Neutrophil (primary cell): ENCODE data around the gene CEP135.
"Not testable (repeated sequence)": the region's sequence is repeated elsewhere in the genome, so short reads cannot be mapped to it uniquely, and the experiment has no call there.

ENCODE experiments used
- H3K27ac ChIP-seq: fragments of 200-600 bp; sonication (generic); 2 replicates; pipeline ENCODE4 v1.5.1; 2016; ENCODE audit warnings: mild to moderate bottlenecking, moderate library complexity
- H3K27me3 ChIP-seq: fragments of 200-600 bp; sonication (generic); 2 replicates; pipeline ENCODE4 v1.6.0; 2016; ENCODE audit warnings: mild to moderate bottlenecking
- H3K36me3 ChIP-seq: fragments of 200-600 bp; sonication (generic); 2 replicates; pipeline ENCODE4 v1.5.1; 2017
- H3K4me1 ChIP-seq, 2 experiments: fragments of 200-600 bp in 1 of 2; sonication (generic) in 1 of 2; 1 replicate in 1 of 2; 2 replicates in 1 of 2; pipeline versions ENCODE4 v1.5.1 to v1.6.1; 2013 to 2016; ENCODE audit warnings: low read depth in 1 of 2, low read length in 1 of 2, mild to moderate bottlenecking in 1 of 2, moderate library complexity in 1 of 2; ENCODE audit not compliant: control insufficient read depth in 1 of 2, insufficient read depth in 1 of 2
- H3K4me3 ChIP-seq, 2 experiments: fragments of 200-600 bp in 1 of 2; sonication (generic) in 1 of 2; 1 replicate in 1 of 2; 2 replicates in 1 of 2; pipeline ENCODE4 v1.5.1; 2013 to 2016; ENCODE audit warnings: low read depth in 1 of 2, low read length in 1 of 2, mild to moderate bottlenecking in 1 of 2, moderate library complexity in 1 of 2
- H3K9me3 ChIP-seq: fragments of 200-600 bp; sonication (generic); 2 replicates; pipeline ENCODE4 v1.5.1; 2016
- TF ChIP-seq, protein P1 (sequence below): fragments of 200-600 bp; sonication (generic); IDR thresholded peaks from 2 replicates; pipeline ENCODE4 v1.5.1; 2016; ENCODE audit warnings: antibody characterized with exemption

CEP135 gene

DNA sequence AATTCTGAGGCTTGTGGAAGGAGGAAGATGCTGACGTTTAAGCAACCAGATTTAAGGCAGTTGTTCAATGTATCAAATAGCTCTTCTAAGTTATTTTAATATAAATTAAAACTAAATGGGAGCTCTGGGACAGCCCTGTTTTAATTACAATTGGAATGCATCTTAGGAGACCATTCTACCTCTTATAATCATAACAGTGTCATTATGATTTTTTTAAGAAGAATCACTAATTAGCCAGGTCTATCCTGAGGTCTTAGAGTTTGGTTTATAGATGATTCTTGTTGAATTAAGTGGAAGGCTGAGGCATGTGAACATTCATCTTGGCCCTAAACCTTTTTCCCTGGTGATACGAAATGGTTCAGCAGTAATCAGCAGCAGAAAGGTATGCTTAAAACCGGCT, 113.4 kb downstream of the CEP135 start:
- H3K4me1 ChIP-seq = no peaks in the 10 kb centered on the region
- TF ChIP-seq, protein P1, sequence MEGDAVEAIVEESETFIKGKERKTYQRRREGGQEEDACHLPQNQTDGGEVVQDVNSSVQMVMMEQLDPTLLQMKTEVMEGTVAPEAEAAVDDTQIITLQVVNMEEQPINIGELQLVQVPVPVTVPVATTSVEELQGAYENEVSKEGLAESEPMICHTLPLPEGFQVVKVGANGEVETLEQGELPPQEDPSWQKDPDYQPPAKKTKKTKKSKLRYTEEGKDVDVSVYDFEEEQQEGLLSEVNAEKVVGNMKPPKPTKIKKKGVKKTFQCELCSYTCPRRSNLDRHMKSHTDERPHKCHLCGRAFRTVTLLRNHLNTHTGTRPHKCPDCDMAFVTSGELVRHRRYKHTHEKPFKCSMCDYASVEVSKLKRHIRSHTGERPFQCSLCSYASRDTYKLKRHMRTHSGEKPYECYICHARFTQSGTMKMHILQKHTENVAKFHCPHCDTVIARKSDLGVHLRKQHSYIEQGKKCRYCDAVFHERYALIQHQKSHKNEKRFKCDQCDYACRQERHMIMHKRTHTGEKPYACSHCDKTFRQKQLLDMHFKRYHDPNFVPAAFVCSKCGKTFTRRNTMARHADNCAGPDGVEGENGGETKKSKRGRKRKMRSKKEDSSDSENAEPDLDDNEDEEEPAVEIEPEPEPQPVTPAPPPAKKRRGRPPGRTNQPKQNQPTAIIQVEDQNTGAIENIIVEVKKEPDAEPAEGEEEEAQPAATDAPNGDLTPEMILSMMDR = no peak
- no peak overlapping the region for H3K4me3 ChIP-seq
- H3K27me3 ChIP-seq = no peaks in the 10 kb centered on the region
- no peaks in the 10 kb centered on the region for H3K9me3 ChIP-seq
- no peaks in the 10 kb centered on the region for H3K36me3 ChIP-seq
- no peak overlapping the region for H3K27ac ChIP-seq

GRCh38 chr4:56062526-56063145, 113.9 kb downstream of the CEP135 start:
- TF ChIP-seq, protein P1 = no peak
- H3K36me3 ChIP-seq = no peaks in the 10 kb centered on the region
- H3K27ac ChIP-seq = no peak overlapping the region
- no peaks in the 10 kb centered on the region for H3K9me3 ChIP-seq
- no peak overlapping the region for H3K4me3 ChIP-seq
- no peaks in the 10 kb centered on the region for H3K4me1 ChIP-seq
- H3K27me3 ChIP-seq = no peaks in the 10 kb centered on the region

DNA sequence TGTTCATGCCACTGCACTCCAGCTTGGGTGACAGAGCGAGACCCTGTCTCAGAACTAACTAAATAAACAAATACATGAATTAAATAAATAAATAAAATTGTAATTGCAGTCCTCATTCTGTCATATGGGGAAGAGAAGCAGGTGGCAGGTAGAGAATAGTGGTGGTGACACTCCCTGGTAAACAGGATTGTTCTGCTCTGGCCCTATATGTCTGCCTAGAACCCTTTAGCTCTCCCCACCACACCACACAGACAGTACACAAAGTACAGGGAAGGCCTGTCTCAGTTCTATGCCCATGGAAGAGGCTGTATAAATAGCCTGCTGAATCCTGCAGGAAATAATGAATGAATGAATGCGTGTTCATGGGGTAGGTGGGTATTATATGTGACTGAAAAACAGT, 117.7 kb downstream of the CEP135 start:
- no peaks in the 10 kb centered on the region for H3K4me1 ChIP-seq
- H3K27me3 ChIP-seq = no peaks in the 10 kb centered on the region
- TF ChIP-seq, protein P1 = no peak
- H3K36me3 ChIP-seq = no peaks in the 10 kb centered on the region
- no peak overlapping the region for H3K27ac ChIP-seq
- H3K4me3 ChIP-seq = no peak overlapping the region
- H3K9me3 ChIP-seq = no peaks in the 10 kb centered on the region

GRCh38 chr4:56067826-56068225, 119.1 kb downstream of the CEP135 start:
- Histone ChIP-seq H3K9me3 (no peaks in the 10 kb centered on the region), H3K4me1 (no peaks in the 10 kb centered on the region), H3K27me3 (no peaks in the 10 kb centered on the region), H3K36me3 (no peaks in the 10 kb centered on the region), H3K27ac (no peak overlapping the region), H3K4me3 (no peak overlapping the region)
- TF ChIP-seq, protein P1 = no peak

GRCh38 chr4:56072730-56073129, 124.0 kb downstream of the CEP135 start:
- not testable (repeated sequence) for H3K4me1 ChIP-seq, H3K9me3 ChIP-seq, H3K36me3 ChIP-seq, H3K27ac ChIP-seq, H3K4me3 ChIP-seq, H3K27me3 ChIP-seq

DNA sequence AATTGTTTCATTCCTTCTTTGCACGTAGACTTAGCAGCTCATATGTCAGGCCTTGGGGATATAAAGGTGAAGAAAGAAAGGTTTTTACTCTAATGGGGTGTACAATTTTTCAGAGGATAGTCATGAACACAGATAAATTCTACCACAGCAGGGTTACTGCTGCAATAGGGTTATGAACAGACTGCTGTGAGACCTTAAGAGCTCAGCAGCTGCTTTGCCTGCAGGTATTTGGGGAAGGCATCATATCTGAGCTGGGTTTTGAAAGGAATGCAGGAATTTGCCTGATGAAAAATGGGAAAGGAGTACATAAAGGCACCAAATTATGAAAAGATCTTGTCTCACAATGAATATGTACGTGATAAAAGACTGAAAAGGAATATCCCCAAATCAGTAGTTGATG, 128.9 kb downstream of the CEP135 start:
- no peaks in the 10 kb centered on the region for H3K36me3 ChIP-seq
- TF ChIP-seq, protein P1 = no peak
- H3K9me3 ChIP-seq = no peaks in the 10 kb centered on the region
- no peaks in the 10 kb centered on the region for H3K4me1 ChIP-seq
- H3K4me3 ChIP-seq = no peak overlapping the region
- no peaks in the 10 kb centered on the region for H3K27me3 ChIP-seq
- H3K27ac ChIP-seq = no peak overlapping the region
